ENCODE data around the gene SLC25A36. TPM values are rescaled to one million over a fixed set of nuclear protein-coding genes. Genes with fewer than 3 reads are reported as not detected.
"Not testable (repeated sequence)": the region's sequence is repeated elsewhere in the genome, so short reads cannot be mapped to it uniquely, and the experiment has no call there.

Gene SLC25A36
- total RNA-seq, 1 donor from 2014 or later, result 156 TPM

DNA sequence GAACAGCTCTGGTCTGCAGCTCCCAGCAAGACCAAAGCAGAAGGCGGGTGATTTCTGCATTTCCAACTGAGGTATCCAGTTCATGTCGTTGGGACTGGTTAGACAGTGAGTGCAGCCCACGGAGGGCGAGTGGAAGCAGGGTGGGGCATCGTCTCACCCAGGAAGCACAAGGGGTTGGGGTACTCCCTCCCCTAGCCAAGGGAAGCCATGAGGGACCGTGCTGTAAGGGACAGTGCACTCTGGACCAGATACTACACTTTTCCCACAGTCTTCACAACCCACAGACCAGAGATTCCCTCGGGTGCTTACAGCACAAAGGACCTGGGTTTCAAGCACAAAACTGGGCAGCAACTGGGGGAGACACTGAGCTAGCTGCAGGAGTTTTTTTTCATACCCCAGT lies 8.5 kb upstream of the SLC25A36 start:
- H3K9me3 Mint-ChIP-seq, result peaks cover 19% of the 10 kb centered on the region
- TF ChIP-seq, protein P1, sequence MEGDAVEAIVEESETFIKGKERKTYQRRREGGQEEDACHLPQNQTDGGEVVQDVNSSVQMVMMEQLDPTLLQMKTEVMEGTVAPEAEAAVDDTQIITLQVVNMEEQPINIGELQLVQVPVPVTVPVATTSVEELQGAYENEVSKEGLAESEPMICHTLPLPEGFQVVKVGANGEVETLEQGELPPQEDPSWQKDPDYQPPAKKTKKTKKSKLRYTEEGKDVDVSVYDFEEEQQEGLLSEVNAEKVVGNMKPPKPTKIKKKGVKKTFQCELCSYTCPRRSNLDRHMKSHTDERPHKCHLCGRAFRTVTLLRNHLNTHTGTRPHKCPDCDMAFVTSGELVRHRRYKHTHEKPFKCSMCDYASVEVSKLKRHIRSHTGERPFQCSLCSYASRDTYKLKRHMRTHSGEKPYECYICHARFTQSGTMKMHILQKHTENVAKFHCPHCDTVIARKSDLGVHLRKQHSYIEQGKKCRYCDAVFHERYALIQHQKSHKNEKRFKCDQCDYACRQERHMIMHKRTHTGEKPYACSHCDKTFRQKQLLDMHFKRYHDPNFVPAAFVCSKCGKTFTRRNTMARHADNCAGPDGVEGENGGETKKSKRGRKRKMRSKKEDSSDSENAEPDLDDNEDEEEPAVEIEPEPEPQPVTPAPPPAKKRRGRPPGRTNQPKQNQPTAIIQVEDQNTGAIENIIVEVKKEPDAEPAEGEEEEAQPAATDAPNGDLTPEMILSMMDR (IDR thresholded peaks at IDR 0.05; ENCODE audit: unreplicated experiment), result no peak
- no peaks in the 10 kb centered on the region for H3K4me1 Mint-ChIP-seq
- no peak overlapping the region for H3K27ac Mint-ChIP-seq
- H3K4me3 Mint-ChIP-seq, result no peak overlapping the region
- peaks cover 5% of the 10 kb centered on the region for H3K27me3 Mint-ChIP-seq (ENCODE audit: low read depth)
- peaks cover 4% of the 10 kb centered on the region for H3K36me3 Mint-ChIP-seq
- no peak for DNase-seq (ENCODE audit: low spot score in 2 of 2, unreplicated experiment in 2 of 2)

DNA sequence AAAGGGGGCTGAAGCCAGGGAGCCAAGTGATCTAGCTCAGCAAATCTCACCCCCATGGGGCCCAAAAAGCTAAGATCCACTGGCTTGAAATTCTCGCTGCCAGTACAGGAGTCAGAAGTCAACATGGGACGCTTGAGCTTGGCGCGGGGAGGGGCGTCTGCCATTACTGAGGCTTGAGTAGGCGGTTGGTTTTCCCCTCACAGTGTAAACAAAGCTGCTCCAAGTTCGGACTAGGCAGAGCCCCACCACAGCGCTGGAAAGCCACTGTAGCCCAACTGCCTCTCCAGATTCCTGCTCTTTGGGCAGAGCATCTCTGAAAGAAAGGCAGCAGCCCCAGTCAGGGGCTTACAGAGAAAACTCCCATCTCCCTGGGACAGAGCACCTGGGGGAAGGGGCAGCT lies 8.1 kb upstream of the SLC25A36 start:
- Mint-ChIP-seq H3K27ac (no peak overlapping the region), H3K27me3 (ENCODE audit: low read depth) (peaks cover 5% of the 10 kb centered on the region), H3K36me3 (peaks cover 4% of the 10 kb centered on the region), H3K9me3 (peaks cover 19% of the 10 kb centered on the region), H3K4me1 (no peaks in the 10 kb centered on the region), H3K4me3 (no peak overlapping the region)
- TF ChIP-seq, protein P1 (IDR thresholded peaks at IDR 0.05; ENCODE audit: unreplicated experiment), result no peak
- DNase-seq (ENCODE audit: low spot score in 2 of 2, unreplicated experiment in 2 of 2), result no peak

DNA sequence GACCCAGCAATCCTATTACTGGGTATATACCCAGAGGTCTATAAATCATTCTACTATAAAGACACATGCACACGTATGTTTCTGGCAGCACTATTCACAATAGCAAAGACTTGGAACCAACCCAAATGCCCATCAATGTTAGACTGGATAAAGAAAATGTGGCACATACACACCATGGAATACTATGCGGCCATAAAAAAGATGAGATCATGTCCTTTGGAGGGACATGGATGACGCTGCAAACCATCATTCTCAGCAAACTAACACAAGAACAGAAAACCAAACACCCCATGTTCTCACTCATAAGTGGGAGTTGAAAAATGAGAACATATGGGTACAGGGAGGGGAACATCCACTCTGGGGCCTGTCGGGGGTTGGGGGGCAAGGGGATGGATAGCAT lies 2.3 kb upstream of the SLC25A36 start:
- not testable (repeated sequence) for H3K4me3 Mint-ChIP-seq; H3K27ac Mint-ChIP-seq; DNase-seq (ENCODE audit: low spot score in 2 of 2, unreplicated experiment in 2 of 2); H3K36me3 Mint-ChIP-seq; H3K27me3 Mint-ChIP-seq (ENCODE audit: low read depth)
- Mint-ChIP-seq H3K9me3 (peaks cover 22% of the 10 kb centered on the region), H3K4me1 (peaks cover 19% of the 10 kb centered on the region)

DNA sequence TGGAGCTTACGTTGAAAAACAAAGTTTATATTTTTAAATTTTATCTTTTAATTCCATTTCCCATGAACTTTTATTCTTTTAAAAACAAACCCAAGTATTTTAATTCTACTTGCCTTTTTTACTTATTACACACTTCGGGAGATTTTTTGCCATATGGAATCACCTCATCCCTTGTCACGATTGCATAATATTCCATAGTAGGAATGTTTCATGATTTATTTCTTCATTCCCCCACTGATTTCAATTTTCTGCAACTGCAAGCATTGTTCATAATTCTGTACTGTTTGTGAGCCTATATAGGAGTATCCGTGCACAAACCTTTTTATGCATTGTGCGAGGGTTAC lies 574 bp upstream of the SLC25A36 start:
- TF ChIP-seq, protein P1 (IDR thresholded peaks at IDR 0.05; ENCODE audit: unreplicated experiment), result no peak
- Mint-ChIP-seq H3K36me3 (peaks cover 2% of the 10 kb centered on the region), H3K9me3 (peaks cover 17% of the 10 kb centered on the region), H3K4me3 (peak overlapping the region; percentile 86), H3K4me1 (peaks cover 27% of the 10 kb centered on the region), H3K27ac (peak overlapping the region; percentile 100), H3K27me3 (ENCODE audit: low read depth) (no peaks in the 10 kb centered on the region)
- no peak for DNase-seq (ENCODE audit: low spot score in 2 of 2, unreplicated experiment in 2 of 2)

DNA sequence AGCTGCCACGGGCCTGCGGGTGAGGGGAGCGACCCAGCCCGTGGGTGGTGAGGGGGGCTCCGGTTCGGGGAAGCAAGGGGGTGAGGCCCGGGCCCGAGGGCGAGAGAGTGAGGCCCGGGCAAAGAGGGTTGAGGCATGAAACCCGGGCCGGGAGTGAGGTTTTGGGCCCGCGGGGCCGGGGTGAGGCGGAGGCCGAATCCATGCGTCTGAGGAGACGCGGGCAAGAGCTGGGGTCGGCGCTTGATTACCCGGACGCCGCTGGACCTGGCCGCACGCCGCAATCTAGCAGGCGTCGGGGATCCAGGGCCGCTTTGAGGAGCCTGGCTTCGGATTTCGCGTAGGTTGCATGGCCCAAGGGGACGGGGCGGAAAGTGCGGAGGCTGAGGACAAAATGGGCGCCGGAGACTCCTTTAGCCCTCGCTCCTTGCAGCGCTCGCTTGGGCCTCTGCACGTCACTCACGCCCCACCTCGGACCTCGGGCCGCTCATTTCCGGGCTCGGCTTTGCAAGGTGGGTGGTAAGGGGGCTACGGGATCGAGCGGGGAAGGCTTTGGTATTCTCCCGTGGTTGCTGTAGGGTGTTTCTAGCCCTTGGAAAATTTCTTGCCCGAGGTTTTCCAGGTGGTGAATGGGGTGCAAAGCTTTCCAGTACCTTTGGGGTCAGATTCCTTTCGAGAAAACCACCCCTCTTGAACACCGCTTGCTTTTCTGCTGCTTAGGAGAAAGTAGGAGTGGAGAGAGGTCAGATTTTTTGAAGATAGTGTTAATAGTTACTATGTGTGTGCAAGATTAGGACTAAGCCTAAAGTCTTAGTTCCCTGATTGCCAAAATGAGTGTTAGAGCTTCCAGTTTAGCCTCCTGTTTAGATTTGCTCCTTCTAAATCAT lies 827 bp downstream of the SLC25A36 start:
- Mint-ChIP-seq H3K36me3 (peaks cover 8% of the 10 kb centered on the region), H3K4me3 (peak overlapping the region; percentile 86), H3K27me3 (ENCODE audit: low read depth) (no peaks in the 10 kb centered on the region), H3K9me3 (peaks cover 6% of the 10 kb centered on the region), H3K27ac (peak overlapping the region; percentile 100), H3K4me1 (peaks cover 27% of the 10 kb centered on the region)
- TF ChIP-seq, protein P1 (IDR thresholded peaks at IDR 0.05; ENCODE audit: unreplicated experiment), result no peak
- peak; percentile 31 to 71 for DNase-seq (ENCODE audit: low spot score in 2 of 2, unreplicated experiment in 2 of 2)

DNA sequence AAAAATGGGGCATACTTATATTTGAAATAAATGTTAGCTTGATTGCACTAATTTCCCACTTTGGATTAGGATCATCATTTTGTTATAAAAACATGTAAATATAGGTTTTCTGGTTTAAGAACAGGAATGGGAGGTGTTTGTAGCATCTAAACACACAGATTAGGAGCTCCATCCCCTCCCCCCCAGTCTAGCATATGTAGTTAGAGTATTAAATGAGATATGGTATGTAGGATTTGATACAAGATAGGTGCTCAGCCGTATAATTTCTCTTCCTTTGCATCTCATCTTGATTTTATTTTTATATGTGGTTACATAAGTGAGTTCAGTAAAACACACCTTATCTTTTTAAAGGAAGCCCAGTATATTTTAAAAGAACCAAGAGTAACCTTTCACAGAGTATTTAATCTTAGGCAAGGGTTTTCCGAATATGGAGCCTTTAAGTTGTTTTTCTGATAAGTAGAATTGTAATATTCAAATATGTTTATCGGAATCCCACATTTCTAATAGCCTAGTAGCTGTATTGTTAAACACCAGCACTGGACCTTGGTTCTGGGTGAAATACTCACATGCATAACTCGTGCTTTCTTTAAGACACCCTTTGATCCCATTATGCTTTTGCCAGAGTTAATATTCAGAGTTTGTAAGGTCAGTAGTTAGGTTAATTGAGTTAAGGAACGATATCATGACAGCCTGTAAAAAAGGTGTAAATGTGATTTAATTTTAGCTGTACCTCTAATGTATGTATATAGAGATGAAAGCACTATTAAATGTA lies 2.3 kb downstream of the SLC25A36 start:
- Mint-ChIP-seq H3K27ac (peak overlapping the region; percentile 100), H3K9me3 (peaks cover 3% of the 10 kb centered on the region), H3K36me3 (peaks cover 12% of the 10 kb centered on the region), H3K4me1 (peaks cover 32% of the 10 kb centered on the region), H3K4me3 (peak overlapping the region; percentile 86), H3K27me3 (ENCODE audit: low read depth) (no peaks in the 10 kb centered on the region)
- TF ChIP-seq, protein P1 (IDR thresholded peaks at IDR 0.05; ENCODE audit: unreplicated experiment), result no peak
- no peak for DNase-seq (ENCODE audit: low spot score in 2 of 2, unreplicated experiment in 2 of 2)
